ENCODE data around the gene CAMK1D. TPM values are rescaled to one million over a fixed set of nuclear protein-coding genes. Genes with fewer than 3 reads are reported as not detected.

CAMK1D gene
- total RNA-seq, 1 donor from 2014 or later, result 22.5 TPM

- H3K4me3 ChIP-seq, result no peak overlapping the region
- ATAC-seq (peak; percentile 75 to 84), DNase-seq (no peak)
- H3K36me3 ChIP-seq, result no peaks in the 10 kb centered on the region
- intact Hi-C loops (cut with DNase I), result no loop called here
- no peaks in the 10 kb centered on the region for H3K9me3 ChIP-seq
- no peak overlapping the region for H3K27ac ChIP-seq
- H3K4me1 ChIP-seq, result peaks cover 15% of the 10 kb centered on the region
- no peak for TF ChIP-seq CTCF (IDR thresholded peaks at IDR 0.05)
- no peaks in the 10 kb centered on the region for H3K27me3 ChIP-seq (ENCODE audit: low read depth)
Measured at GRCh38 chr10:12702215-12702770, 352.9 kb downstream of the CAMK1D start.

- no peak for TF ChIP-seq CTCF (IDR thresholded peaks at IDR 0.05)
- Histone ChIP-seq H3K9me3 (no peaks in the 10 kb centered on the region), H3K4me3 (no peak overlapping the region), H3K4me1 (peaks cover 24% of the 10 kb centered on the region), H3K36me3 (no peaks in the 10 kb centered on the region), H3K27me3 (ENCODE audit: low read depth) (no peaks in the 10 kb centered on the region), H3K27ac (no peak overlapping the region)
- DNase-seq (no peak), ATAC-seq (no peak)
- intact Hi-C loops (cut with DNase I), result no loop called here
Measured at GRCh38 chr10:12703126-12703525, 353.8 kb downstream of the CAMK1D start.

GRCh38 chr10:12703813-12704212, 354.5 kb downstream of the CAMK1D start:
- TF ChIP-seq CTCF (IDR thresholded peaks at IDR 0.05), result no peak
- Histone ChIP-seq H3K4me1 (peaks cover 29% of the 10 kb centered on the region), H3K4me3 (no peak overlapping the region), H3K36me3 (no peaks in the 10 kb centered on the region), H3K27me3 (ENCODE audit: low read depth) (no peaks in the 10 kb centered on the region), H3K27ac (no peak overlapping the region), H3K9me3 (no peaks in the 10 kb centered on the region)
- DNase-seq (no peak), ATAC-seq (no peak)
- intact Hi-C loops (cut with DNase I), result no loop called here

GRCh38 chr10:12704488-12704887, 355.1 kb downstream of the CAMK1D start:
- peaks cover 32% of the 10 kb centered on the region for H3K4me1 ChIP-seq
- H3K36me3 ChIP-seq, result no peaks in the 10 kb centered on the region
- no peak for TF ChIP-seq CTCF (IDR thresholded peaks at IDR 0.05)
- intact Hi-C loops (cut with DNase I), result no loop called here
- ATAC-seq, result no peak
- no peak overlapping the region for H3K27ac ChIP-seq
- H3K27me3 ChIP-seq (ENCODE audit: low read depth), result no peaks in the 10 kb centered on the region
- no peak for DNase-seq
- H3K4me3 ChIP-seq, result no peak overlapping the region
- H3K9me3 ChIP-seq, result no peaks in the 10 kb centered on the region

- Histone ChIP-seq H3K27me3 (ENCODE audit: low read depth) (no peaks in the 10 kb centered on the region), H3K36me3 (no peaks in the 10 kb centered on the region), H3K4me1 (peaks cover 36% of the 10 kb centered on the region), H3K27ac (no peak overlapping the region), H3K9me3 (no peaks in the 10 kb centered on the region), H3K4me3 (no peak overlapping the region)
- DNase-seq (no peak), ATAC-seq (no peak)
- no peak for TF ChIP-seq CTCF (IDR thresholded peaks at IDR 0.05)
- intact Hi-C loops (cut with DNase I), result no loop called here
Measured at GRCh38 chr10:12705943-12706342, 356.6 kb downstream of the CAMK1D start.
